ENCODE data around the gene STARD5. TPM values are rescaled to one million over a fixed set of nuclear protein-coding genes. Genes with fewer than 3 reads are reported as not detected.

Gene STARD5
- total RNA-seq, 6 experiments from 2014 or later, result 16.4 to 49.9 (median 19.7) TPM

DNA sequence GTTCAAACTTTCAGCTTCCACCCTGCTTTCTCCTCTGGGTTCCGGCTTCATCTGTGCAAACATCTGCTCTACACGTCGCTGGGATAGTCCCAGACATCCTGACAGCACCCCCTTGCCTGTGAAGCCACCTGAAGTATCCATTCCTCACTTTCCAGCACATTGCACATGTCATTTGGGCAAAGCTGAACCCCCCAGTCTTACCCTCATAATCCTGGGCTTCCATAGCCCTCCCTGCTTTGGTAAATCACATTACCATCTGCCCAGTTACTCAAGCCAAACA is 42.5 kb downstream of the STARD5 start:
- WGBS (ENCODE audit: insufficient coverage, low coverage, low lambda C conversion rate, missing lambda C conversion rate), result 95% methylated on average over 3 of the region's 3 CpGs

DNA sequence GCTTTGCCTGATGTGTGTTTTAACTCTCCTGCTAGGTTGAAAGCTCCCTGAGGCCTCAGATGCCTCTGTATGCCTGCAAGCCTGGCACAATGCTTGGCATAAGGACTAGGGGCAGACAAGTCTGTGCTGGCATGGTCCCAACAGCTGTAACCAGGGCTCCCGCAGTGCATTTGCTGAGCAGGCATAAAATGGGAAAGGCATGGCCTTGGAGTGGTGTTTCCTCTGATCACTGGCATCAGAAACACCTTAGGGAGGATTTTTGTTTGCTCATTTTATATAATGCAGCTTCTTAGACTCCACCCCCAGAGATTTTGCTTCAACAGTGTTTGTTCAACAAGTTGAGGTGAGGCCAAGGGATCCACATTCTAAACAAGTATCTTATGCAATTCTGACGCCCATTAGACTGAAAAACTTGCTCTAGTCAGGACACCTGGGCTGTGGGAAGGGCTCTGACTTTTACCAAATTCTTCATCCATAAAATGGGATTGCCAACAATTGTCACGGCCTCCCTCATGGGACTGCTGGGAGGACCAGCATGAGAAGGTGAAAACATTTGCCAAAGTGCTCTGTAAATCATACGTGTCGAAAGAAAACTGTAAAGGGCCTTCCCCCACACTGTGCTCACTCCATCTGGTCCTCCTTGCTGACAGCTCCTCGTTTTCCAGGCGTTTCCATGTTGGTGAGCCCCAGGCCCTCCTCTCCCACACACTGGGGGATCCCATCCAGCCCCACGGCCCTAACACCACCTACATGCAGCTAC is 43.1 kb downstream of the STARD5 start:
- peak; percentile 13 to 65 (median 50) for ATAC-seq
- intact Hi-C loops (cut with DNase I), result no loop called here

More for the DNA sequence above, 42.5 kb downstream of the STARD5 start:
- no peak overlapping the region for H3K4me3 ChIP-seq
- no peaks in the 10 kb centered on the region for H3K36me3 ChIP-seq
- DNase-seq (no peak), ATAC-seq (no peak)
- no peaks in the 10 kb centered on the region for H3K9me3 ChIP-seq
- H3K27ac ChIP-seq, result peak overlapping the region in 1 of 3 donors; percentile 54
- no peaks in the 10 kb centered on the region for H3K27me3 ChIP-seq
- intact Hi-C loops (cut with DNase I), result no loop called here
- TF ChIP-seq POLR2A (IDR thresholded peaks at IDR 0.05), result no peak
- TF ChIP-seq, protein P1, sequence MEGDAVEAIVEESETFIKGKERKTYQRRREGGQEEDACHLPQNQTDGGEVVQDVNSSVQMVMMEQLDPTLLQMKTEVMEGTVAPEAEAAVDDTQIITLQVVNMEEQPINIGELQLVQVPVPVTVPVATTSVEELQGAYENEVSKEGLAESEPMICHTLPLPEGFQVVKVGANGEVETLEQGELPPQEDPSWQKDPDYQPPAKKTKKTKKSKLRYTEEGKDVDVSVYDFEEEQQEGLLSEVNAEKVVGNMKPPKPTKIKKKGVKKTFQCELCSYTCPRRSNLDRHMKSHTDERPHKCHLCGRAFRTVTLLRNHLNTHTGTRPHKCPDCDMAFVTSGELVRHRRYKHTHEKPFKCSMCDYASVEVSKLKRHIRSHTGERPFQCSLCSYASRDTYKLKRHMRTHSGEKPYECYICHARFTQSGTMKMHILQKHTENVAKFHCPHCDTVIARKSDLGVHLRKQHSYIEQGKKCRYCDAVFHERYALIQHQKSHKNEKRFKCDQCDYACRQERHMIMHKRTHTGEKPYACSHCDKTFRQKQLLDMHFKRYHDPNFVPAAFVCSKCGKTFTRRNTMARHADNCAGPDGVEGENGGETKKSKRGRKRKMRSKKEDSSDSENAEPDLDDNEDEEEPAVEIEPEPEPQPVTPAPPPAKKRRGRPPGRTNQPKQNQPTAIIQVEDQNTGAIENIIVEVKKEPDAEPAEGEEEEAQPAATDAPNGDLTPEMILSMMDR (IDR thresholded peaks at IDR 0.05), result no peak
- H3K4me1 ChIP-seq, result peaks cover 0 to 42% (median 15%) of the 10 kb centered on the region in 4 donors

DNA sequence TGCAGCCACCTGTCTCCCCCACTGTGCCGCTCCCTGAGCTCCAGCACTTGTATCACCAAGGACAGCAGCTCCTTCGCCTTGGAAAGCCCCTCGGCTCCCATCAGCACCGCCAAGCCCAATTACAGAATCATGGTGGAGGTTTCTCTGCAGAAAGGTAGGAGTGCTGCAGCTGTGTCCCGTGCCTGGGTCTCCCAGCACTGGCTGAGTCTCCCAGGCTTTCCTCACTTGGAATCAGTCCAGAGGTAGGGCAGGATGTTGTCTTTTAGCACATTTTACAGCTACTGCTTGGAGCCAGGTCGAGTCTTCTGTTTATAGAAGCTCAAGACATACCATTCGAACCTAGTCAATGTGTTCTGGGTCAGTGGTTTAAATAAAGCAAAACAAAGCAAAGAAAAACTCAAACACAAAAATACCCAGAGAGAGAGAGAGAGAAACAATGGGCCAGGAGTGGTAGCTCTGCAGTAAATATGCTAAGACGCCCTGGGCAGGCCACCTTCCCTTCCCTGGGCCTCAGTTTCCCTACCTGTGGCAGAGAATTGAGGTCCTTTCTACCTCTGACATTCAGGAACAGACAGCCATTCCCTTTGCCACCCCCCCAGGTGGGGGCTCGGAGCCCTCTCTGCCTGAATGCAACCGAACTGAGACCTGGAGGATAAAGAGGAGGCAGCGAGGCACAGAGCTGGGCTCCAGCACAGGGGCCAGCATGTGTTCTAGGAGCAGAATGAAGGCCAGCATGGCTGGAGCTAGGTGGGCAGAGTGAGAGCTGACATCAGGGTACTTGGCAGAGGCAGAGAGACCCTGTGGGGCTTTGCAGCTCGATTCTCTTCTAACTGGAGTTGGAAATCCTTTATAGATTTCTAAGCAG is 44.1 kb downstream of the STARD5 start:
- H3K4me3 ChIP-seq, result no peak overlapping the region
- no peaks in the 10 kb centered on the region for H3K9me3 ChIP-seq
- no peaks in the 10 kb centered on the region for H3K27me3 ChIP-seq
- peak overlapping the region in 1 of 3 donors; percentile 54 for H3K27ac ChIP-seq
- no peak for ATAC-seq
- H3K36me3 ChIP-seq, result no peaks in the 10 kb centered on the region
- peak in 1 of 3 donors; percentile 4 for DNase-seq
- TF ChIP-seq, protein P1 (IDR thresholded peaks at IDR 0.05), result no peak
- no peak for TF ChIP-seq POLR2A (IDR thresholded peaks at IDR 0.05)
- H3K4me1 ChIP-seq, result peaks cover 0 to 53% (median 19%) of the 10 kb centered on the region in 4 donors
- intact Hi-C loops (cut with DNase I), result loop anchor here (10.0 kb wide), 3 partner anchors 55 to 125 kb away; no protein-coding TSS in a partner anchor
- WGBS (ENCODE audit: insufficient coverage, low coverage, low lambda C conversion rate, missing lambda C conversion rate), result 64% methylated on average over 8 of the region's 12 CpGs

More for the DNA sequence above, 43.1 kb downstream of the STARD5 start:
- Histone ChIP-seq H3K27me3 (no peaks in the 10 kb centered on the region), H3K9me3 (no peaks in the 10 kb centered on the region), H3K4me1 (peaks cover 0 to 48% (median 18%) of the 10 kb centered on the region in 4 donors), H3K27ac (peak overlapping the region in 1 of 3 donors; percentile 54), H3K4me3 (no peak overlapping the region), H3K36me3 (no peaks in the 10 kb centered on the region)
- DNase-seq, result peak in 2 of 3 donors; percentile 78 to 81
- TF ChIP-seq, protein P1 (IDR thresholded peaks at IDR 0.05), result no peak
- TF ChIP-seq POLR2A (IDR thresholded peaks at IDR 0.05), result no peak
- 87% methylated on average over 5 of the region's 8 CpGs for WGBS (ENCODE audit: insufficient coverage, low coverage, low lambda C conversion rate, missing lambda C conversion rate)

DNA sequence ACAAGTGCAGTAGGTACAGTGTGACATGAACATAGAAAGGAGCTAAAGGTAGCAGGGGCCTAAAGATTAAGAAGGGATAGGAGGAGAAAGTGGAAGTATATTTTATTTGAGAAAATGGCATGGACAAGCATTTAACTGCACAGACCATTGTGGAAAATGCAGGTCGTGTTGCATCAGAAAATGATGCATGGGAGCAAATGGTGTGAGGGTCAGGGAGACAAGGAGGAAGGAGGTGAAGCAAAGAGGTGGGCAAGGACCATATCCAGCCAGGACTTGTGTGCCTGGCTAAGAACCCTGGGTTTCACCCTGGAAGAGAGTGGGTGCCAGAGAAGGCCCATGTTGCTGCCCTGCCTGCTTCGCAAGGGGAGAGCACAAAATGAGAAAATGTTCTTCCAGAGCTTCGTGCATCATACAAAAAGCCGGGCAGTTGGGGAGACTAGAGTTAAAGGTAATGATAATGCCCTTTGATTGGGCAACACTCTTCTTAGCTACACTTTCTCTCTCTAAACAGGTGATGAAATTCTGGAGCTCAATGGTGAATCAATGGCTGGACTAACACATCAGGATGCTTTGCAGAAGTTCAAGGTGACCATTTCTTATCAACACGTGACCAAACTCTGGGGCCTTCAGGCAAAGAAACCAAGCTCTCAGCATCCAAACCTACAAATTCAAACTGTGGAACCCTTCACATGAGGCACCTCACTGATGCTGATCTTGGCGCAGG is 45.5 kb downstream of the STARD5 start:
- intact Hi-C loops (cut with DNase I), result loop anchor here (10.0 kb wide), 3 partner anchors 56 to 126 kb away; no protein-coding TSS in a partner anchor
- peak in 3 of 4 donors; percentile 13 to 46 (median 24) for ATAC-seq

More for the DNA sequence above, 45.5 kb downstream of the STARD5 start:
- no peaks in the 10 kb centered on the region for H3K27me3 ChIP-seq
- H3K27ac ChIP-seq, result peak overlapping the region in 1 of 3 donors; percentile 64
- no peak for TF ChIP-seq POLR2A (IDR thresholded peaks at IDR 0.05)
- TF ChIP-seq, protein P1 (IDR thresholded peaks at IDR 0.05), result no peak
- H3K36me3 ChIP-seq, result no peaks in the 10 kb centered on the region
- DNase-seq, result no peak
- H3K4me3 ChIP-seq, result no peak overlapping the region
- peaks cover 0 to 63% (median 23%) of the 10 kb centered on the region in 4 donors for H3K4me1 ChIP-seq
- WGBS (ENCODE audit: insufficient coverage, low coverage, low lambda C conversion rate, missing lambda C conversion rate), result 60% methylated on average over 4 of the region's 6 CpGs
- H3K9me3 ChIP-seq, result no peaks in the 10 kb centered on the region
